Ovary (tissue), 9 donors: ENCODE data around the gene SYTL3. TPM values are rescaled to one million over a fixed set of nuclear protein-coding genes. Genes with fewer than 3 reads are reported as not detected.

Experiments used
- DNase-seq, 5 donors: peaks; one replicate each; pipeline ENCODE4 v3.0.0-alpha.2; 2019 to 2020
- H3K27ac ChIP-seq, 2 donors: fragments of 200-600 bp; one replicate each; pipeline versions ENCODE4 v1.5.1 to v1.8.0; 2019 to 2022
- H3K27me3 ChIP-seq: fragments of 200-600 bp; one replicate; pipeline ENCODE4 v1.8.0; 2022
- H3K36me3 ChIP-seq: fragments of 200-600 bp; sonication (generic); one replicate; pipeline ENCODE4 v1.5.1; 2019
- H3K4me1 ChIP-seq: one replicate; pipeline ENCODE4 v1.8.1; 2013; ENCODE audit warnings: mild to moderate bottlenecking, moderate library complexity; ENCODE audit not compliant: insufficient read depth
- H3K4me3 ChIP-seq: fragments of 200-600 bp; sonication (generic); one replicate; pipeline ENCODE4 v1.5.1; 2017
- H3K9me3 ChIP-seq, 2 donors: fragments of 200-600 bp in 1 of 2; sonication (generic) in 1 of 2; one replicate each; pipeline versions ENCODE4 v1.5.1 to v1.8.1; 2013 to 2019; ENCODE audit warnings: mild to moderate bottlenecking in 1 of 2, moderate library complexity in 1 of 2
- EP300 ChIP-seq: sonication (generic); formaldehyde crosslinking; IDR thresholded peaks from one replicate; pipeline ENCODE4 v1.6.1; 2017; ENCODE audit warnings: antibody characterized with exemption
- POLR2A ChIP-seq: fragments of 450-650 bp; IDR thresholded peaks from one replicate; pipeline ENCODE4 v1.6.1; 2017; ENCODE audit warnings: antibody characterized with exemption, mild to moderate bottlenecking, moderate library complexity
- WGBS, 3 donors: extraction: QIAGEN DNeasy Blood & Tissue Kit in 1 of 3; methylation state at CpG; one replicate each; pipeline versions ENCODE4 v1.1.5 to v1.1.7; 2013 to 2017; 5-methylcytosine and 5-hydroxymethylcytosine counted together
- intact Hi-C, 4 donors: fragments of 100-400 bp; cut with DNase I; formaldehyde crosslinking; loops; one replicate each; pipeline versions ENCODE4 v1.11.0 to v1.15.1; 2022 to 2023
- microRNA-seq, 3 donors: library from miRNA; unstranded; fragments of <30 nt; microRNA quantifications; one replicate each; pipeline versions ENCODE4 to v1.2.0, GENCODE V29; 2019 to 2020
- polyA plus RNA-seq, 2 donors: library from polyadenylated mRNA; stranded (reverse); fragments of 200-250 nt in 1 of 2; fragments of 350-450 nt in 1 of 2; fragmentation: Illumina TruSeq in 1 of 2; extraction: RNeasy Lipid Tissue Mini Kit (QIAGEN cat#74804) in 1 of 2; gene quantifications; one replicate each; pipeline ENCODE4 v1.2.3, GENCODE V29; 2013 to 2014
- small RNA-seq: library from RNA; depleted of rRNA; stranded (forward); fragments of <200 nt; gene quantifications from one replicate; pipeline ENCODE3, GENCODE V24; 2016
- total RNA-seq, 7 donors: library from RNA; depleted of rRNA in 2 of 7; stranded (reverse); fragments of >200 nt in 2 of 7; fragmentation: NEBNext Ultra II Directional in 3 of 7; extraction: Animal tissue kit (Norgen Biotek cat#: 25700) in 3 of 7; gene quantifications; one replicate each; pipeline versions ENCODE4 v1.1.0 to v1.2.4, GENCODE V29; 2016 to 2023
- TF ChIP-seq, protein P1 (sequence below), 3 donors: fragments of 450-650 bp in 2 of 3; fragments of 200-600 bp in 1 of 3; IDR thresholded peaks; one replicate each; pipeline versions ENCODE4 v1.5.1 to v1.8.0; 2016 to 2022; ENCODE audit warnings: antibody characterized with exemption in 3 of 3, mild to moderate bottlenecking in 1 of 3
- donor health status: DM: no; HTN: no; CAD: no; lungs with moderate emphysema.
- donor health status: DM: no; HTN: no; CAD: no.
- donor health status: Bipolar disorder and iron deficiency.
- donor health status: DM: yes; HTN: yes; CAD: no.
- donor health status: DM: no; HTN: no; CAD: no.
- donor health status: DM: yes; HTN: yes; CAD: no.

Gene SYTL3
- total and polyA plus RNA-seq, 9 donors: 1.7 to 7.8 (median 2.5) TPM

DNA sequence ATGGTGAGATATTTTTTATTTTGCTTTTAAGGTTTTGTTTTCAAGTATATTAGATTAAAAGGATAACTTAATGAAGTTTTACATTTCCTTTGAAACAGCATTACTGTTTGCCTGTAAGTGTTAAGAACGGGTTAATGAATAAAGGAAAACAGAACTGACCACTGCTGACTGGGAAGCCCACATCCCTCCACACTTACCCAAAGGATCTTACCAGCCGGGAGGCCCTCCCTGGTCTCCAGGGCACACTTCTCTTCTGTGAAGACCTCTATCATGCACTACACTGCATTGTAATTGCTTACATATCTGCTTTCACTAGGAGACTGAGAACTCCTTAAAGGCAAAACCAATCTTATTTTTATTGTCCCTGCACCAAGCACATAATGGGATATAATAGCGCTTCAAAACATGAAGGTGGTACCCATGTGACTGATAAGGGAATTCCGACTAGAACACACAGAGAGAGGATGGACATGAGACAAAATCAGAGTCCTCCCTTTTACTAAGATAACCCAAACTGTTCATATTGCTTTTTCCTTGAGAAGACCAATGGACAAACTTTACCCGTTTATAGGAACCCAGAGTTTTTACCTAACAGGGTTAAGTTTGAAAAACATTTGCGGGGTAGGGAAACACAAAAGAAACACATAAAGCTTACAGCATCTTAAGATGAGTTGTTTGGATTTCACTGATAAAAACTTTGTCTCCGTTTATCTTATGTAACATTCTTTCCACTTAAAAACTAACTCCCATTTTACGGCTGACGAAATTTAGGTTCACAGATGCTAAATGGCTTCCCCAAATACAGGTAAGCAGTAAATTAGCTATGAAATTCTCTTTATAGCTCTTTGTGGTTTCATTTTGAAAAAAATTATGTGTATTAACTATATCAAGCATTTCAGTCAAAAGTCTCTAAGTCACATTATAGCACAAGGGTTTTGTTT is 160.6 kb downstream of the SYTL3 start:
- H3K4me1 ChIP-seq: peaks cover 10% of the 10 kb centered on the region
- no peak overlapping the region for H3K4me3 ChIP-seq
- no peak for DNase-seq
- intact Hi-C loops: no loop called here
- TF ChIP-seq EP300 (no peak), POLR2A (no peak)
- no peaks in the 10 kb centered on the region for H3K9me3 ChIP-seq
- WGBS, 3 donors: 18 to 42% (median 32%) methylated on average over 9 of the region's 9 CpGs
- H3K36me3 ChIP-seq: no peaks in the 10 kb centered on the region
- no peaks in the 10 kb centered on the region for H3K27me3 ChIP-seq
- no peak overlapping the region for H3K27ac ChIP-seq

DNA sequence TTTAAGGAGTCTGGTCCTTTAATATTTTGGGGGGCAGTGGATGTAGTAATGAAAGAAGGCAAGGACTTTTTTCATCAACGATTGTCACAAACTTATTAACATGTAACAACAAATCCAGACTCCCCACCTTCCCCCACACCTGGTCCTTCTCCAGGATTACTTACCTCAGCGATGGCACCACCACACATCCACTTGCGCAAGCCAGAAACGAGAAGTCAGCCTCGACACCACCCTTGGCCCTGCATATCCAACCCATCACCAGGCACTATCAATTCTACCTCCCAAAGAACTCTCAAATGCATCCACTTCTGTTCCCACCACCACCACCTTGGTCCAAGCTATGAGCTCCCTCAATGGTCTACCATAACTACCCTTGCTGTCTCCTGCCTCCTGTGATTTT is 162.8 kb downstream of the SYTL3 start:
- Histone ChIP-seq H3K4me1 (peaks cover 17% of the 10 kb centered on the region), H3K9me3 (no peaks in the 10 kb centered on the region), H3K27me3 (no peaks in the 10 kb centered on the region), H3K27ac (no peak overlapping the region), H3K4me3 (no peak overlapping the region), H3K36me3 (no peaks in the 10 kb centered on the region)
- 86 to 89% (median 89%) methylated on average over 5 of the region's 5 CpGs for WGBS, 3 donors
- DNase-seq: no peak
- TF ChIP-seq EP300 (no peak), POLR2A (no peak)
- TF ChIP-seq, protein P1, sequence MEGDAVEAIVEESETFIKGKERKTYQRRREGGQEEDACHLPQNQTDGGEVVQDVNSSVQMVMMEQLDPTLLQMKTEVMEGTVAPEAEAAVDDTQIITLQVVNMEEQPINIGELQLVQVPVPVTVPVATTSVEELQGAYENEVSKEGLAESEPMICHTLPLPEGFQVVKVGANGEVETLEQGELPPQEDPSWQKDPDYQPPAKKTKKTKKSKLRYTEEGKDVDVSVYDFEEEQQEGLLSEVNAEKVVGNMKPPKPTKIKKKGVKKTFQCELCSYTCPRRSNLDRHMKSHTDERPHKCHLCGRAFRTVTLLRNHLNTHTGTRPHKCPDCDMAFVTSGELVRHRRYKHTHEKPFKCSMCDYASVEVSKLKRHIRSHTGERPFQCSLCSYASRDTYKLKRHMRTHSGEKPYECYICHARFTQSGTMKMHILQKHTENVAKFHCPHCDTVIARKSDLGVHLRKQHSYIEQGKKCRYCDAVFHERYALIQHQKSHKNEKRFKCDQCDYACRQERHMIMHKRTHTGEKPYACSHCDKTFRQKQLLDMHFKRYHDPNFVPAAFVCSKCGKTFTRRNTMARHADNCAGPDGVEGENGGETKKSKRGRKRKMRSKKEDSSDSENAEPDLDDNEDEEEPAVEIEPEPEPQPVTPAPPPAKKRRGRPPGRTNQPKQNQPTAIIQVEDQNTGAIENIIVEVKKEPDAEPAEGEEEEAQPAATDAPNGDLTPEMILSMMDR (IDR thresholded peaks at IDR 0.05): no peak
- intact Hi-C loops: no loop called here

DNA sequence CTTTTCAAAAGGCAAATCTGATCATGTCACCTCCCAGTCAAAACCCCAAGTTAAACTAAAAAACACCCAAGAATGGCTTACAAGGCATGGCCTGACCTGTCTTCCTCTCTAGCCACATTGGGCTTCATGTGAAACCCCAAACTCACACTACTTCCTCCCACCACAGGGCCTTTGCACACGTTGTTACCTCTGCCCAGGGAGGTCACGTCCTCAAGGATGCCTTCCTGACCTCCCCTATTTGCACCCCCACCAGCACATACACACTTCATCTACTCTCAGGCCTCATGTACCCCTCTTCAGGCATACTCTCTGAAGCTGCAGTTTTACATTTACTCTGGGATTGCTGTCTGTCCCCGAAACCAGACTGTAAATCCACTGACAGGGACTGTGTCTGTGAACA is 163.2 kb downstream of the SYTL3 start:
- TF ChIP-seq EP300 (no peak), POLR2A (no peak)
- TF ChIP-seq, protein P1 (IDR thresholded peaks at IDR 0.05): no peak
- DNase-seq: no peak
- Histone ChIP-seq H3K27me3 (no peaks in the 10 kb centered on the region), H3K4me3 (no peak overlapping the region), H3K36me3 (no peaks in the 10 kb centered on the region), H3K27ac (no peak overlapping the region), H3K9me3 (no peaks in the 10 kb centered on the region), H3K4me1 (peaks cover 17% of the 10 kb centered on the region)
- 82 to 94% (median 86%) methylated on average over 3 of the region's 3 CpGs for WGBS, 3 donors
- intact Hi-C loops: no loop called here

Small RNA genes lying within 50 kb of the gene (microRNA-seq; reads per million reads assigned to microRNA genes)
- gene MIR3918 (0 to 0.18 (median 0) reads per million in 3 donors), gene MIR7161 (0 reads per million in 3 donors)

Small RNA genes lying within 50 kb of the gene (small RNA-seq; reads per million reads assigned to genes)
- gene MIR3918: not detected
- not detected for gene MIR7161

Other genes with a start within 250 kb of the SYTL3 start
- gene TMEM181, start 90.0 kb upstream of the SYTL3 start, total RNA-seq: 10 to 100 TPM in 6 of 7 donors, 1 to 10 TPM in 1; 7.9 to 18.1 (median 12.7) TPM
- gene TMEM181, start 90.0 kb upstream of the SYTL3 start, polyA plus RNA-seq: 10 to 100 TPM in 1 of 2 donors, 1 to 10 TPM in 1; 7.3 to 21.9 TPM
- gene DYNLT1, start 5.3 kb upstream of the SYTL3 start, total RNA-seq: 100 to 1,000 TPM in 4 of 7 donors, 10 to 100 TPM in 3; 50.0 to 115 (median 102) TPM
- 100 to 1,000 TPM; 114 to 217 TPM for gene DYNLT1, start 5.3 kb upstream of the SYTL3 start, polyA plus RNA-seq
- gene EZR, start 169.3 kb downstream of the SYTL3 start, total RNA-seq: 100 to 1,000 TPM in 4 of 7 donors, 10 to 100 TPM in 3; 39.0 to 214 (median 116) TPM
- gene EZR, start 169.3 kb downstream of the SYTL3 start, polyA plus RNA-seq: 10 to 100 TPM; 45.1 to 85.6 TPM